Sigmoid colon (tissue), 7 donors: Measurements from ENCODE around the gene WFDC8. TPM values are rescaled to one million over a fixed set of nuclear protein-coding genes. Genes with fewer than 3 reads are reported as not detected.
A peak's percentile ranks its signal among the peaks of the same experiment; 100 is the strongest.

Experiments
- DNase-seq: peaks from one replicate; pipeline ENCODE4 v3.0.0-alpha.2; 2019
- H3K27ac ChIP-seq, 4 donors: fragments of 200-600 bp; sonication (generic); one replicate each; pipeline ENCODE4 v1.5.1; 2016 to 2019; ENCODE audit warnings: mild to moderate bottlenecking in 1 of 4
- H3K27me3 ChIP-seq, 3 donors: fragments of 200-600 bp; sonication (generic); one replicate each; pipeline ENCODE4 v1.5.1; 2019; ENCODE audit warnings: mild to moderate bottlenecking in 1 of 3
- H3K36me3 ChIP-seq, 4 donors: fragments of 200-600 bp; sonication (generic); one replicate each; pipeline ENCODE4 v1.5.1; 2016 to 2019
- H3K4me1 ChIP-seq, 4 donors: fragments of 200-600 bp; sonication (generic); one replicate each; pipeline ENCODE4 v1.5.1; 2017 to 2019
- H3K4me3 ChIP-seq, 4 donors: fragments of 200-600 bp; sonication (generic); one replicate each; pipeline ENCODE4 v1.5.1; 2017 to 2019; ENCODE audit warnings: mild to moderate bottlenecking in 2 of 4, moderate library complexity in 1 of 4
- H3K9me3 ChIP-seq, 4 donors: fragments of 200-600 bp in 3 of 4; sonication (generic) in 3 of 4; one replicate each; pipeline versions ENCODE4 v1.5.1 to v1.6.1; 2013 to 2019
- CTCF ChIP-seq, 4 experiments: fragments of 450-650 bp in 3 of 4; fragments of 200-600 bp in 1 of 4; IDR thresholded peaks; one replicate each; pipeline ENCODE4 v1.5.1; 2016 to 2019; ENCODE audit warnings: antibody characterized with exemption in 4 of 4, mild to moderate bottlenecking in 3 of 4, moderate library complexity in 2 of 4
- EP300 ChIP-seq, 4 donors: sonication (generic); formaldehyde crosslinking; IDR thresholded peaks; one replicate each; pipeline ENCODE4 v1.6.1; 2017; ENCODE audit warnings: antibody characterized with exemption in 4 of 4
- POLR2A ChIP-seq, 2 donors: fragments of 450-650 bp; IDR thresholded peaks; one replicate each; pipeline ENCODE4 v1.6.1; 2016; ENCODE audit warnings: antibody characterized with exemption in 2 of 2, mild to moderate bottlenecking in 2 of 2, moderate library complexity in 2 of 2
- POLR2AphosphoS5 ChIP-seq, 4 donors: sonication (generic); formaldehyde crosslinking; IDR thresholded peaks; one replicate each; pipeline ENCODE4 v1.6.1; 2017; ENCODE audit warnings: antibody characterized with exemption in 4 of 4
- WGBS, 2 donors: extraction: QIAGEN DNeasy Blood & Tissue Kit; methylation state at CpG; one replicate each; pipeline ENCODE4 v1.1.7; 2013; 5-methylcytosine and 5-hydroxymethylcytosine counted together
- intact Hi-C: fragments of 100-400 bp; cut with DNase I; formaldehyde crosslinking; loops from one replicate; pipeline ENCODE4 v1.15.1; 2023
- polyA plus RNA-seq, 3 donors: library from polyadenylated mRNA; stranded (reverse); fragments of 200-250 nt; gene quantifications; one replicate each; pipeline ENCODE4 v1.2.3, GENCODE V29; 2013
- total RNA-seq, 4 donors: library from RNA; depleted of rRNA; stranded (reverse); fragments of >200 nt; gene quantifications; one replicate each; pipeline ENCODE4 v1.1.0, GENCODE V29; 2016
- donor health status: healthy with polysubstance abuse.
- donor health status: Bipolar disorder and iron deficiency.
- donor health status: healthy.

WFDC8 gene
- total and polyA plus RNA-seq, 7 donors: not detected

- intact Hi-C loops: no loop called here
Observed at GRCh38 chr20:45523821-45524220, 55.3 kb downstream of the WFDC8 start.

GRCh38 chr20:45518282-45518681 is 60.8 kb downstream of the WFDC8 start:
- H3K4me1 ChIP-seq: peaks cover 0 to 16% (median 12%) of the 10 kb centered on the region in 4 donors
- H3K36me3 ChIP-seq: no peaks in the 10 kb centered on the region
- no peak overlapping the region for H3K4me3 ChIP-seq
- TF ChIP-seq CTCF (IDR thresholded peaks at IDR 0.05) (no peak), EP300 (IDR thresholded peaks at IDR 0.05) (no peak), POLR2AphosphoS5 (IDR thresholded peaks at IDR 0.05) (no peak), POLR2A (IDR thresholded peaks at IDR 0.05) (no peak)
- peak overlapping the region in 2 of 4 donors; percentile 29 to 33 for H3K27ac ChIP-seq
- no peaks in the 10 kb centered on the region for H3K27me3 ChIP-seq
- intact Hi-C loops: no loop called here
- no peaks in the 10 kb centered on the region for H3K9me3 ChIP-seq
- 34 to 57% methylated on average over 2 of the region's 2 CpGs for WGBS, 2 donors
- DNase-seq: no peak

More at GRCh38 chr20:45523821-45524220, 55.3 kb downstream of the WFDC8 start:
- TF ChIP-seq POLR2AphosphoS5 (IDR thresholded peaks at IDR 0.05): no peak
- TF ChIP-seq CTCF (IDR thresholded peaks at IDR 0.05): no peak
- no peak for TF ChIP-seq EP300 (IDR thresholded peaks at IDR 0.05)
- no peak for DNase-seq
- H3K36me3 ChIP-seq: no peaks in the 10 kb centered on the region
- H3K27ac ChIP-seq: no peak overlapping the region
- H3K4me3 ChIP-seq: no peak overlapping the region
- H3K9me3 ChIP-seq: no peaks in the 10 kb centered on the region
- H3K4me1 ChIP-seq: peaks cover 0 to 3% (median 2%) of the 10 kb centered on the region in 4 donors
- WGBS, 2 donors: 77 to 85% methylated on average over 1 of the region's 1 CpG
- no peaks in the 10 kb centered on the region for H3K27me3 ChIP-seq

GRCh38 chr20:45515147-45515913 is 63.8 kb downstream of the WFDC8 start, which contains the start of gene SPINT3:
SPINT3 (minus strand) TSS chr20:45515622; CDS start chr20:45515608, 14 bp downstream.
- WGBS, 2 donors: 76 to 85% methylated on average over 5 of the region's 5 CpGs
- Histone ChIP-seq H3K9me3 (no peaks in the 10 kb centered on the region), H3K27ac (no peak within 1 kb of the TSS), H3K36me3 (no peaks in the 10 kb centered on the region), H3K4me1 (peaks cover 0 to 16% (median 12%) of the 10 kb centered on the region in 4 donors), H3K27me3 (no peaks in the 10 kb centered on the region), H3K4me3 (no peak within 1 kb of the TSS)
- TF ChIP-seq POLR2A (IDR thresholded peaks at IDR 0.05): no peak
- TF ChIP-seq EP300 (IDR thresholded peaks at IDR 0.05): no peak
- TF ChIP-seq CTCF (IDR thresholded peaks at IDR 0.05): no peak
- TF ChIP-seq POLR2AphosphoS5 (IDR thresholded peaks at IDR 0.05): no peak
- no peak for DNase-seq
- intact Hi-C loops: no loop called here

- H3K27ac ChIP-seq: no peak overlapping the region
- 81 to 92% methylated on average over 5 of the region's 5 CpGs for WGBS, 2 donors
- no peak for TF ChIP-seq EP300 (IDR thresholded peaks at IDR 0.05)
- no peak for TF ChIP-seq POLR2AphosphoS5 (IDR thresholded peaks at IDR 0.05)
- no peak for TF ChIP-seq POLR2A (IDR thresholded peaks at IDR 0.05)
- no peak for TF ChIP-seq CTCF (IDR thresholded peaks at IDR 0.05)
- no peaks in the 10 kb centered on the region for H3K9me3 ChIP-seq
- H3K4me3 ChIP-seq: no peak overlapping the region
- H3K27me3 ChIP-seq: no peaks in the 10 kb centered on the region
- DNase-seq: no peak
- H3K36me3 ChIP-seq: no peaks in the 10 kb centered on the region
- H3K4me1 ChIP-seq: no peaks in the 10 kb centered on the region
- intact Hi-C loops: no loop called here
Observed at GRCh38 chr20:45510242-45510862, 68.7 kb downstream of the WFDC8 start.
